ENCODE measurements around the gene MSH3. TPM values are rescaled to one million over a fixed set of nuclear protein-coding genes. Genes with fewer than 3 reads are reported as not detected.

Gene MSH3
- total RNA-seq, 2 donors from 2014 or later = 12.6 to 14.9 TPM

DNA sequence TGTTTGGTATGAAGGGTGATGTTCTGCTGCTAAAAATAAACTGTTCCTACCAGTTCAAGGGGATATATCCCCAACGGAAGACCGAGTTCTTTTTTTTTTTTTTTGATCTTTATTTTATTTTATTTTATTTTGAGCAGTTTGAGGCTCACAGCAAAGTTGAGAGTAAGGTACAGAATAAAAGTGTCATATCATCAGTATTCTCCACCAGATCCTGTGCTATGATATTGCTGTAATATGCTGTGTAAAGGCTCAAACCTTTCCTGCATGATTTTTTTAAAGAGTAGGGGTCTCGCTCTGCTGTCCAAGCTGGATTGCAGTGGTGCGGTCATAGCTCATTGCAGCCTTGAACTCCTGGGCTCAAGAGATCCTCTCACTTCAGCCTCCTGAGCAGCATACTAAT lies 35.2 kb downstream of the MSH3 start:
- no peaks in the 10 kb centered on the region for H3K9me3 ChIP-seq
- H3K36me3 ChIP-seq = no peaks in the 10 kb centered on the region
- no peak for DNase-seq (ENCODE audit: low spot score)
- WGBS = 77% methylated on average over 4 of the region's 4 CpGs
- intact Hi-C loops (cut with DNase I) = loop anchor here (10.0 kb wide), 2 partner anchors 505 to 615 kb away; partner anchors contain the start of gene ZCCHC9
- no peaks in the 10 kb centered on the region for H3K27me3 ChIP-seq (replicated peaks; ENCODE audit: insufficient read depth)
- H3K4me1 ChIP-seq (replicated peaks) = no peaks in the 10 kb centered on the region
- H3K27ac ChIP-seq = no peak overlapping the region
- TF ChIP-seq POLR2A (IDR thresholded peaks at IDR 0.05) (no peak), POLR2AphosphoS5 (IDR thresholded peaks at IDR 0.05) (no peak), CTCF (IDR thresholded peaks at IDR 0.05) (no peak)
- H3K4me3 ChIP-seq = no peak overlapping the region

GRCh38 chr5:80695666-80696065 lies 41.2 kb downstream of the MSH3 start:
- H3K27me3 ChIP-seq (replicated peaks; ENCODE audit: insufficient read depth) = no peaks in the 10 kb centered on the region
- intact Hi-C loops (cut with DNase I) = no loop called here
- no peaks in the 10 kb centered on the region for H3K36me3 ChIP-seq
- no peak overlapping the region for H3K4me3 ChIP-seq
- H3K27ac ChIP-seq = no peak overlapping the region
- 93% methylated on average over 3 of the region's 3 CpGs for WGBS
- no peaks in the 10 kb centered on the region for H3K9me3 ChIP-seq
- no peak for TF ChIP-seq POLR2A (IDR thresholded peaks at IDR 0.05)
- TF ChIP-seq CTCF (IDR thresholded peaks at IDR 0.05) = no peak
- no peak for DNase-seq (ENCODE audit: low spot score)
- H3K4me1 ChIP-seq (replicated peaks) = no peaks in the 10 kb centered on the region

DNA sequence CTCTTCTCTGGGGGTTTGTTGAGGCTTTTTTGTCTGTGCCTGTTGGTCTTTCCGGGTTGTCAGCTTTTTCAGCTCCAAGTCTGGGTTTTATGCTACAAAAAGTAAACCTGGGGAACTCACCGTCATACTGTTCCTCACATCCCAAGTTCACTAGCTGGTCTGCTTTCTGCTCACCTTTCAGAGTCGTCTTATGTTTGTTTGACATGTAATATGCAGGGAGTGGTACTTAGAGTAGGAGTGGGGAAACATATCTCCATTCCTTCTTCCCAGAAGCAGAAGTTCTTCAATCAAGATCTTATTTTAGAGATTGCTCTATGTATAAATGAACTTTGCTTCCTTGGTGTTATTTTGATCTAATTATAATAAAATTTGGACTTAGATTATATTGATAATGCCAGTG lies 42.0 kb downstream of the MSH3 start:
- 95% methylated on average over 3 of the region's 3 CpGs for WGBS
- TF ChIP-seq POLR2AphosphoS5 (IDR thresholded peaks at IDR 0.05) = no peak
- TF ChIP-seq CTCF (IDR thresholded peaks at IDR 0.05) = no peak
- no peak for TF ChIP-seq POLR2A (IDR thresholded peaks at IDR 0.05)

DNA sequence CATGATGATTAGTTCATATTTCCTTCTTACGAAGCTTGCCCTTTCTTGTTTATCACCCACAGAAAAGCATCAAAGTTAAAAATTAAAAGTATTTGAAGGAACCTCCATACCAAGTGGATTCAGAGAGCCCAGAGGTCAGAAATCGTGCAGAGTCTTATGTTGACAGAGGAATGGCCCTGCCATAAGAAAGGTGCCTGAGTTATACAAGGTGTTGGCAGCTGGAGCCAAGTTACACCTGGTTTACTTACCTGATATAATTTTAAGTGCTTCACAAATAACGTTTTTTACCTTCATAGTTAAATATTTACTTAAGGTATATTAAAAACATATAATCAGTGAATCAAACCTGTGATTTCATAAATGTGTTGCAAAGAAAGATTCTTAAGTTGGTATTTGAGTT lies 42.6 kb downstream of the MSH3 start:
- Histone ChIP-seq H3K36me3 (no peaks in the 10 kb centered on the region), H3K4me1 (replicated peaks) (no peaks in the 10 kb centered on the region), H3K4me3 (no peak overlapping the region), H3K27me3 (replicated peaks; ENCODE audit: insufficient read depth) (no peaks in the 10 kb centered on the region), H3K27ac (no peak overlapping the region), H3K9me3 (no peaks in the 10 kb centered on the region)
- TF ChIP-seq POLR2A (IDR thresholded peaks at IDR 0.05) (no peak), CTCF (IDR thresholded peaks at IDR 0.05) (no peak), POLR2AphosphoS5 (IDR thresholded peaks at IDR 0.05) (no peak)
- WGBS = 44% methylated on average over 3 of the region's 3 CpGs
- no peak for DNase-seq (ENCODE audit: low spot score)
- intact Hi-C loops (cut with DNase I) = no loop called here

More for the DNA sequence above, 42.0 kb downstream of the MSH3 start:
- no peak overlapping the region for H3K4me3 ChIP-seq
- no peak overlapping the region for H3K27ac ChIP-seq
- intact Hi-C loops (cut with DNase I) = no loop called here
- no peaks in the 10 kb centered on the region for H3K9me3 ChIP-seq
- H3K27me3 ChIP-seq (replicated peaks; ENCODE audit: insufficient read depth) = no peaks in the 10 kb centered on the region
- no peaks in the 10 kb centered on the region for H3K4me1 ChIP-seq (replicated peaks)
- DNase-seq (ENCODE audit: low spot score) = no peak
- H3K36me3 ChIP-seq = no peaks in the 10 kb centered on the region

DNA sequence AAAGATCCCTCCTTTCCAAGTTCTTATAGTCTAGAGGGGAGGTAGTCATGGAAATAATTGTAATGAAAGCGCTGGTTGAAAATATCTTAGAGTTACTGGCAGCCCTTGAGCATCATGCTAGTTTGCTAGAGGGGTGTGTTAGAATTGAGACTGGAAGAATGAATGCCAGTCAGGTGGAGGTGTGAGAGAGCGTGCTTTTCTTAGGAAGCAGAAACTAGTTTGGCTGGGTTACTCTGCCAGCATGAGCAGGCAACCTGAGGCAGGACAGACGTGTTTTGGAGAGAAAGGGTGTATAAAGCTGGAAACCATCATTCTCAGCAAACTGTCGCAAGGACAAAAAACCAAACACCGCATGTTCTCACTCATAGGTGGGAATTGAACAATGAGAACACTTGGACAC lies 43.9 kb downstream of the MSH3 start:
- DNase-seq (ENCODE audit: low spot score) = no peak
- Histone ChIP-seq H3K4me1 (replicated peaks) (no peaks in the 10 kb centered on the region), H3K4me3 (no peak overlapping the region), H3K27ac (no peak overlapping the region), H3K27me3 (replicated peaks; ENCODE audit: insufficient read depth) (no peaks in the 10 kb centered on the region), H3K36me3 (no peaks in the 10 kb centered on the region), H3K9me3 (no peaks in the 10 kb centered on the region)
- TF ChIP-seq POLR2A (IDR thresholded peaks at IDR 0.05) = no peak
- TF ChIP-seq CTCF (IDR thresholded peaks at IDR 0.05) = no peak
- TF ChIP-seq POLR2AphosphoS5 (IDR thresholded peaks at IDR 0.05) = no peak
- 43% methylated on average over 5 of the region's 5 CpGs for WGBS
- intact Hi-C loops (cut with DNase I) = no loop called here

All from prostate gland (tissue), 2 donors.